GM12878 (cell line): ENCODE results near the gene G2E3. TPM values are rescaled to one million over a fixed set of nuclear protein-coding genes. Genes with fewer than 3 reads are reported as not detected.
A peak's percentile ranks its signal among the peaks of the same experiment; 100 is the strongest.
"Not testable (repeated sequence)": the region's sequence is repeated elsewhere in the genome, so short reads cannot be mapped to it uniquely, and the experiment has no call there.

Source experiments
- ATAC-seq: fragments of 200-7000 bp; cut with Tn5 transposase; 3 replicates; pipeline ENCODE4 v1.9.1; 2020; ENCODE audit warnings: mild to moderate bottlenecking, moderate library complexity
- BruUV-seq: library from RNA; stranded (reverse); fragments of 400-500 nt; replicated peaks from 2 replicates; lab custom pipeline; 2021; lab: Mats Ljungman, UMichigan
- CTCF ChIA-PET: fragments of 300-600 bp; sonication (Branson Sonifier 250); formaldehyde crosslinking; extraction: SDS; loops from one replicate; lab custom pipeline; 2021; ENCODE audit warnings: inconsistent platforms; lab: Yijun Ruan, JAX
- POLR2A ChIA-PET: fragments of 350-600 bp; formaldehyde crosslinking; extraction: SDS; loops from one replicate; lab custom pipeline; 2021; ENCODE audit warnings: inconsistent platforms; lab: Charles Lee
- RAD21 ChIA-PET: fragments of 300-600 bp; sonication (Branson Sonifier 250); formaldehyde crosslinking; loops from one replicate; lab custom pipeline; 2023; ENCODE audit warnings: antibody characterized with exemption; ENCODE audit not compliant: unreplicated experiment; lab: Charles Lee
- SMC1A ChIA-PET: fragments of 300-600 bp; sonication (Branson Sonifier 250); formaldehyde crosslinking; loops from one replicate; lab custom pipeline; 2023; ENCODE audit not compliant: unreplicated experiment, uncharacterized antibody; lab: Charles Lee
- DNase-seq: peaks from one replicate; pipeline ENCODE4 v3.0.0-alpha.2; 2011; ENCODE audit warnings: low read depth, low spot score
- FAIRE-seq: peaks from 3 replicates; lab custom pipeline; 2011; peaks lifted over from hg19 to GRCh38; lab: Jason Lieb, UNC
- H2AFZ ChIP-seq: 2 replicates; pipeline ENCODE4 v1.6.0; 2011; ENCODE audit warnings: low read depth, low read length, control low read depth; ENCODE audit not compliant: control insufficient read depth
- H3K27ac ChIP-seq: 2 replicates; pipeline ENCODE4 v1.5.1; 2011; ENCODE audit warnings: control low read depth; ENCODE audit not compliant: control insufficient read depth, insufficient read depth
- H3K27me3 ChIP-seq, 2 experiments: replicated peaks in 1 of 2; 2 replicates each; pipeline versions ENCODE4 v1.6.0 to v1.6.1; 2011; ENCODE audit warnings: low read length in 1 of 2; ENCODE audit not compliant: control insufficient read depth in 2 of 2, insufficient read depth in 2 of 2
- H3K36me3 ChIP-seq, 2 experiments: 2 replicates each; pipeline ENCODE4 v1.5.1; 2011; ENCODE audit warnings: low read length in 1 of 2; ENCODE audit not compliant: control insufficient read depth in 2 of 2, insufficient read depth in 2 of 2
- H3K4me1 ChIP-seq: 2 replicates; pipeline ENCODE4 v1.6.1; 2011; ENCODE audit warnings: mild to moderate bottlenecking, low read length, moderate library complexity, mixed read lengths; ENCODE audit not compliant: control insufficient read depth, insufficient read depth
- H3K4me2 ChIP-seq: 2 replicates; pipeline ENCODE4 v1.6.0; 2011; ENCODE audit warnings: control low read depth; ENCODE audit not compliant: control insufficient read depth, insufficient read depth
- H3K4me3 ChIP-seq: fragments of 200-600 bp; sonication (generic); 2 replicates; pipeline ENCODE4 v1.5.1; 2016
- H3K79me2 ChIP-seq: 2 replicates; pipeline ENCODE4 v1.6.0; 2011; ENCODE audit warnings: low read length; ENCODE audit not compliant: control insufficient read depth, insufficient read depth
- H3K9ac ChIP-seq: 2 replicates; pipeline ENCODE4 v1.8.0; 2011; ENCODE audit warnings: low read length, control low read depth, mixed read lengths; ENCODE audit not compliant: control insufficient read depth, insufficient read depth
- H3K9me3 ChIP-seq: replicated peaks from 3 replicates; pipeline ENCODE4 v1.5.1; 2011; ENCODE audit warnings: mild to moderate bottlenecking, low read length; ENCODE audit not compliant: control insufficient read depth, insufficient read depth
- H4K20me1 ChIP-seq: 2 replicates; pipeline ENCODE4 v1.6.0; 2011; ENCODE audit not compliant: control insufficient read depth, insufficient read depth
- BACH1 ChIP-seq: fragments of 450-650 bp; IDR thresholded peaks from 2 replicates; pipeline ENCODE4 v1.6.1; 2017; ENCODE audit warnings: mild to moderate bottlenecking, borderline replicate concordance
- BCLAF1 ChIP-seq: fragments of 450-650 bp; IDR thresholded peaks from 2 replicates; pipeline ENCODE4 v1.6.1; 2017; ENCODE audit warnings: antibody characterized with exemption, mild to moderate bottlenecking, moderate library complexity
- IRF3 ChIP-seq: fragments of 450-650 bp; IDR thresholded peaks from 2 replicates; pipeline ENCODE4 v1.6.1; 2014; ENCODE audit warnings: mild to moderate bottlenecking
- IRF4 ChIP-seq: IDR thresholded peaks from 2 replicates; pipeline ENCODE4 v1.6.1; 2011; ENCODE audit warnings: low read depth, low read length
- NBN ChIP-seq: fragments of 450-650 bp; IDR thresholded peaks from 2 replicates; pipeline ENCODE4 v1.6.1; 2016
- REST ChIP-seq: IDR thresholded peaks from 2 replicates; pipeline ENCODE4 v1.6.1; 2012; ENCODE audit warnings: mild to moderate bottlenecking, low read depth, low read length
- SIX5 ChIP-seq: IDR thresholded peaks from 2 replicates; pipeline ENCODE4 v1.6.1; 2011; ENCODE audit warnings: mild to moderate bottlenecking, low read depth, low read length, moderate library complexity; ENCODE audit not compliant: severe bottlenecking
- SUZ12 ChIP-seq: fragments of 200-600 bp; sonication (generic); IDR thresholded peaks from one replicate; pipeline ENCODE4 v1.6.1; 2018; ENCODE audit warnings: antibody characterized with exemption, mild to moderate bottlenecking; ENCODE audit not compliant: unreplicated experiment
- ZNF207 ChIP-seq: fragments of 450-650 bp; IDR thresholded peaks from 2 replicates; pipeline ENCODE4 v1.6.1; 2014; ENCODE audit warnings: antibody characterized with exemption, mild to moderate bottlenecking, borderline replicate concordance
- ZSCAN29 ChIP-seq: fragments of 450-650 bp; IDR thresholded peaks from 2 replicates; pipeline ENCODE4 v1.6.1; 2017; ENCODE audit warnings: mild to moderate bottlenecking, moderate library complexity
- WGBS: methylation state at CpG from one replicate; pipeline ENCODE4 v1.1.6; 2016; ENCODE audit warnings: low lambda C conversion rate; ENCODE audit not compliant: insufficient replicate concordance, insufficient coverage; ENCODE audit errors: missing lambda C conversion rate; 5-methylcytosine and 5-hydroxymethylcytosine counted together
- in situ Hi-C: fragments of 300-500 bp; cut with MboI; formaldehyde crosslinking; loops from 9 replicates; pipeline ENCODE4 v1.14.3; 2018; ENCODE audit warnings: mixed read lengths
- intact Hi-C: fragments of 100-400 bp; cut with micrococcal nuclease; formaldehyde crosslinking; loops from one replicate; pipeline ENCODE4 v1.14.2; 2022; ENCODE audit not compliant: unreplicated experiment
- polyA plus RNA-seq, 11 experiments: library from polyadenylated mRNA; depleted of rRNA in 4 of 11; unstranded in 6 of 11; stranded (reverse) in 5 of 11; fragments of >200 nt; fragmentation: Nextera tagmentation in 4 of 11; fragmentation: Illumina TruSeq in 1 of 11; extraction: Ambion mirVana in 4 of 11; extraction: Trizol in 1 of 11; gene quantifications; 1 replicate in 1 of 11; 2 replicates in 10 of 11; pipeline versions ENCODE4 v1.2.1 to v1.2.3, GENCODE V29; 2011 to 2016; ENCODE audit warnings: inconsistent platforms in 2 of 11, missing spikeins in 2 of 11, low read depth in 1 of 11
- total RNA-seq, 4 experiments: library from RNA; depleted of rRNA in 3 of 4; stranded (reverse); fragments of >200 nt in 3 of 4; fragmentation: Illumina TruSeq in 1 of 4; extraction: Trizol in 1 of 4; gene quantifications; 2 replicates each; pipeline versions ENCODE4 v1.2.1 to v1.2.3, GENCODE V29; 2013 to 2021

The G2E3 gene
- total and polyA plus RNA-seq, 10 of the 15 experiments (the other 5 are each of a cell fraction or from before 2014, with no cell fraction given), result 10.0 to 38.0 (median 21.1) TPM

GRCh38 chr14:30625533-30625932 is 66.6 kb downstream of the G2E3 start:
- RAD21 ChIA-PET, result no interaction called here
- peaks cover 61% of the 10 kb centered on the region for H3K79me2 ChIP-seq
- CTCF ChIA-PET, result no interaction called here
- SMC1A ChIA-PET, result no interaction called here
- no peak overlapping the region for H3K9ac ChIP-seq
- H3K4me1 ChIP-seq, result peaks cover 7% of the 10 kb centered on the region
- H3K27me3 ChIP-seq, result no peaks in the 10 kb centered on the region
- ATAC-seq (no peak), DNase-seq (no peak), FAIRE-seq (no peak)
- no peak overlapping the region; the same call in 1 of the 2 replicates for H3K4me2 ChIP-seq
- H3K4me3 ChIP-seq, result peak overlapping the region; percentile 25; the same call in 1 of the 2 replicates
- no peak overlapping the region for H2AFZ ChIP-seq
- in situ Hi-C loops, result no loop called here
- H3K27ac ChIP-seq, result no peak overlapping the region
- WGBS, result 82% methylated on average over 3 of the region's 3 CpGs
- no peaks in the 10 kb centered on the region for H3K36me3 ChIP-seq
- H4K20me1 ChIP-seq, result no peaks in the 10 kb centered on the region
- no TSS peak for BruUV-seq
- no peaks in the 10 kb centered on the region; the same call in 1 of the 3 replicates for H3K9me3 ChIP-seq
- POLR2A ChIA-PET, result interaction anchor here (0.6 to 0.8 kb wide), 2 partner anchors 25 to 411 kb away, joined by 3 to 4 read pairs; no protein-coding TSS in a partner anchor
- TF ChIP-seq IRF4 (no peak), BACH1 (no peak), NBN (no peak), SUZ12 (no peak), ZSCAN29 (no peak), BCLAF1 (no peak), REST (no peak), ZNF207 (no peak), IRF3 (no peak), SIX5 (no peak)
- intact Hi-C loops, result no loop called here

DNA sequence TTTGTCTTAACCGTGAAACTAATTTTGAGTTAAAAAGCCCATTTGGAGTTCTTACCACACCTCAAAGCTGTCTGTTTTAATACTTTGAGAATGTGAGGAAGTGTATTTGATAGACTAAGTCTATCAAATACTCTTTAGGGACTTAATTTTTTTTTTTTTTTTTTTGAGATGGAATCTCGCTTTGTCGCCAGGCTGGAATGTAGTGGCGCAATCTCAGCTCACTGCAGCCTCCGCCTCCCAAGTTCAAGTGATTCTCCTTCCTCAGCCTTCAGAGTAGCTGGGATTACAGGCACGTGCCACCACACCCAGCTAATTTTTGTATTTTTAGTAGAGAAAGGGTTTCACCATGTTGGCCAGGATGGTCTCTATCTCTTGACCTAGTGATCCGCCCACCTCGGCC is 70.5 kb downstream of the G2E3 start:
- H3K9ac ChIP-seq, SMC1A ChIA-PET, in situ Hi-C loops, H4K20me1 ChIP-seq, H3K4me1 ChIP-seq, FAIRE-seq, H3K9me3 ChIP-seq, intact Hi-C loops, RAD21 ChIA-PET, BruUV-seq, DNase-seq, H3K27me3 ChIP-seq, H2AFZ ChIP-seq, H3K4me2 ChIP-seq, H3K36me3 ChIP-seq, H3K4me3 ChIP-seq, H3K27ac ChIP-seq, CTCF ChIA-PET, ATAC-seq: not testable (repeated sequence)
- peaks cover 35% of the 10 kb centered on the region for H3K79me2 ChIP-seq
- 91% methylated on average over 8 of the region's 8 CpGs for WGBS
- POLR2A ChIA-PET, result interaction anchor here (0.6 kb wide), 2 partner anchors 70 to 646 kb away, joined by 4 to 5 read pairs; partner anchors contain the start of gene G2E3
